Measurements from ENCODE around the gene NUP54. TPM values are rescaled to one million over a fixed set of nuclear protein-coding genes. Genes with fewer than 3 reads are reported as not detected.

The NUP54 gene, protein sequence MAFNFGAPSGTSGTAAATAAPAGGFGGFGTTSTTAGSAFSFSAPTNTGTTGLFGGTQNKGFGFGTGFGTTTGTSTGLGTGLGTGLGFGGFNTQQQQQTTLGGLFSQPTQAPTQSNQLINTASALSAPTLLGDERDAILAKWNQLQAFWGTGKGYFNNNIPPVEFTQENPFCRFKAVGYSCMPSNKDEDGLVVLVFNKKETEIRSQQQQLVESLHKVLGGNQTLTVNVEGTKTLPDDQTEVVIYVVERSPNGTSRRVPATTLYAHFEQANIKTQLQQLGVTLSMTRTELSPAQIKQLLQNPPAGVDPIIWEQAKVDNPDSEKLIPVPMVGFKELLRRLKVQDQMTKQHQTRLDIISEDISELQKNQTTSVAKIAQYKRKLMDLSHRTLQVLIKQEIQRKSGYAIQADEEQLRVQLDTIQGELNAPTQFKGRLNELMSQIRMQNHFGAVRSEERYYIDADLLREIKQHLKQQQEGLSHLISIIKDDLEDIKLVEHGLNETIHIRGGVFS
- total RNA-seq: 50.3 and 54.7 TPM in 2 replicates

GRCh38 chr4:76148142-76148865 is at the start of gene NUP54:
TSS of gene NUP54 (minus strand) at chr4:76148397. CDS start at chr4:76148374, 23 bp downstream.

DNA sequence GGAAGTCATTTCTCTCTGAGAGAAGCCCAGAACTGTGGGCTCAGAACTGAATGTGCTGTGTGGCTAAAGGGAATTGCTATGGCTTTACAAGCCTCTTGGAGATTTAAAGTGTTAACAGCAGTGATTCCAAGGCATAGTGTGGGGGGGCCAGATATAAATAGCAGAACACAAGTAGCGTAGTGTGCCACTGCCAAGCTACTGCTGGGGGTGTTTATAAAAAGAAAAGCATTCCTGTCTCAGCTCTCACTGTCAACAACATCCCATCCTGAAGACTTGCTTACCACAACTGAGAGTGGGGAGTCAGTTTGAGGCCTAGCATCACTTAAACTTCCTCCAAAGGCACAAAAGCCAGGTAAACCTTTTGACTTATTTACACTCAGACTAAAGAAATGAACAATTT is 73.7 kb downstream of the NUP54 start, which contains the start of gene ART3:
TSS of gene ART3 (plus strand) at position 242 of the 400 bp plus-strand sequence. CDS start 1,181 bp downstream, outside the sequence.

Other genes starting within 250 kb of the NUP54 start
- not detected in 2 replicates for gene PPEF2, start 245.9 kb downstream of the NUP54 start, total RNA-seq
- 18.3 and 20.9 TPM in 2 replicates for gene NAAA, start 207.4 kb downstream of the NUP54 start, total RNA-seq
- 37.6 and 43.0 TPM in 2 replicates for gene SDAD1, start 157.5 kb downstream of the NUP54 start, total RNA-seq
- not detected in 2 replicates for gene CXCL9, start 140.9 kb downstream of the NUP54 start, total RNA-seq
- gene CXCL10, start 124.9 kb downstream of the NUP54 start, total RNA-seq: 0.10 and 0.33 TPM in 2 replicates
- 3.9 and 5.2 TPM in 2 replicates for gene CXCL11, start 112.3 kb downstream of the NUP54 start, total RNA-seq
- gene ART3, start 73.7 kb downstream of the NUP54 start, total RNA-seq: 0.33 TPM in 1 of 2 replicates, not detected in the other
- 152 and 153 TPM in 2 replicates for gene SCARB2, start 65.4 kb upstream of the NUP54 start, total RNA-seq
- gene FAM47E, start 103.3 kb upstream of the NUP54 start, total RNA-seq: not detected in 2 replicates
- gene STBD1, start 158.3 kb upstream of the NUP54 start, total RNA-seq: 0.98 and 1.7 TPM in 2 replicates